Activated T-cell treated with anti-CD3 and anti-CD28 coated beads, Interleukin-2, amount 50 U/mL, for 48 hours (primary cell): Measurements from ENCODE around the gene FHIT.
"Not testable (repeated sequence)": the region's sequence is repeated elsewhere in the genome, so short reads cannot be mapped to it uniquely, and the experiment has no call there.

ENCODE experiments used
- DNase-seq, 2 experiments: peaks; one replicate each; pipeline ENCODE4 v3.0.0-alpha.2; 2020

FHIT gene

DNA sequence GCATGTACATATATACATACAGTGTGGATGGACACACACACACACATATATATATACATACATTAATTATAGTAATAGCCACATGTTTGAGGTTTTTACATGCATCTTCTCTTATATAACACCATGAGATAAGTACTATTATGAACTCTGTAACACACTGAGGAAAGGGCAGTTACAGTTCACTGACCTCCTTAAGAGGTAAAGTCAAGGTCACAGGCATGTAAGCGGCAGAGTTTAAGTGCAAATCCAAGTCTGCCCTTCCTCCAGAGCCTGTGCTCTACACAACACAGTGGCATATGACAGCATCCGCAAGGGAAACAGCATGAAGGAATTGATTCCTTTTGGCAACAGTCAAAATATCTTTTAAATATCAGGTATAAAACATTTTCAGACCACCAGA, 26.4 kb downstream of the FHIT start:
- no peak for DNase-seq

DNA sequence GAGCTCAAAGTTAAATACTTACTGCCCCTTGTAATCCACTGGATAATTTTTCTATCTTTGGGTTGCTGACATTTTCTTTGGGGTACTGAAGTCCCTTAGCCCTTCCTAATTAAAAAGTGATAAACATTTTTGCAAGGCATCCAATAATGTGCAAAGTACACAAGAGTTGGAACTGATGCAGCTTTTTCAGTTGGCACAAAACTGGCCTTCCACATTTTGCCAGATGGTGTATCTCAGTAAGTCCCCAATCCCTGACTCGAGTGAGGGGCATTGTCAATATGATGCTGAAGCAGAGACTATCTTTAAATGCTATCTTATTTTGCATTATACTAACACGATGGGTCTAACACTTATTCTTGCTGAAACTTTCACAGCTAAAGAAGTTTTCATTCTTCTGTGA, 27.8 kb downstream of the FHIT start:
- no peak for DNase-seq

DNA sequence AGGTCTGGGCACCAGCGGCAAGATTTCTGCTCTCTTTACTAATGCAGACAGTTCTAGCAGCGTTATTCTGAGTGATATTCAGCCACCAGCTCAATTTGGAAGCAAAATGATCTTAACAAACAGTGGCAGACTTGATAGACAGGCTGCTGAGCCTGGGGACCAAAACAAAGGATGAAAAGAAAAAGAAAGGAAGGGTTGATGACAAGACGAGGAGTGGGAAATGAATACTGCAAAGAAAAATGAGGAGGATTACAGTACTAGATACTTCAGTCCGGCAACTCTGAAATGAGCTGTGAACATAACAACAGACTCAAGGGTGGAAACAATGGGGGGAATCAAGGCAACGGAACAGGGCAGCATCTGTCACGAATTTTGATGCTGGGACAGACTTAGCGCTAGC, 28.8 kb downstream of the FHIT start:
- DNase-seq: no peak

DNA sequence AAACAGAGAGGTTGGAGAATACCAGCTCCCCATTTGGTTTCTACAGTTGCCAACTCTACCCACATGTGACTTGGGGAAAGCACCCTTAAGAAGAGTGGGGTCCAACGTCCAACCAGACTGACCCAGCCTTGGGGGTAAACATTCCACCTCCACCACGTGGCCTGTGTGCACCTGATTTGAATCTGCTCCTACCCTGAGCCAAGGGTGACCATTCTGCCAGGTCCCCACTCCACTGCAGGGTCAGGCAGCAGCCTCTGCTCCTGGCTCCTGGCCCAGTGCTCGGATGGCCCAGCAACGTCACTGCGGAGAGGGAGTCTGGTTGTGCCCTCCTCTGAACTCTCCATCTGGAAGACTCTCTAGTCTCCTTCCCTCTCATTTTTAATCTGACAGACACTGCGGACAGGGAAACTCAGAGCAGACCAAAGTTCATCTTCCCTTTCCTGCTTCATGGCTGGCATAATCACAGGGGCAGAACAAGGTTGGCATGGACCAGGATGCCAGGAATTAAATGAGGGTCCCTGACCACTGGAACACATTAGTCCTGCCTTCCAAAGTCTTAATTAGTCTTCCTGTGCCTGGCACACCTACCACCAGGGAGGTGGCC, 29.4 kb downstream of the FHIT start:
- DNase-seq: no peak

DNA sequence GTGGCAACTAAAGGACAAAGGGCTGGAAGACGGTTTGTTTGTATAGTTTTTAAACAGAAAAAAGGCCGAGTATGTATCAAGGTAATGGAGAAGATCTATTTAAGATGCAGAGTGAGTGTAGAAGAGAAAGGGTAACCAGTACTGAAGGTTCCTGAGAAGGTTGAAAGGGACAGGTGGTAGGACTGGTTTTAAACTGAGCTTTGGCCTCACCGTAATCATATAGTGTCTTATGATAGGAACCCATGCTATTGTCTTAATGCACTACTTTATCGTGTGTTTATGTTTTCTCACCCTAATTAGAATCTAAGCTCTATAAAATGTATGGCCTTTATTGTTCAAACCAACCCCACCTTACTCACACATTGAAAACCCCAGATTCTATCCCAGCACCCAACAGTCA, 32.7 kb downstream of the FHIT start:
- DNase-seq: no peak

DNA sequence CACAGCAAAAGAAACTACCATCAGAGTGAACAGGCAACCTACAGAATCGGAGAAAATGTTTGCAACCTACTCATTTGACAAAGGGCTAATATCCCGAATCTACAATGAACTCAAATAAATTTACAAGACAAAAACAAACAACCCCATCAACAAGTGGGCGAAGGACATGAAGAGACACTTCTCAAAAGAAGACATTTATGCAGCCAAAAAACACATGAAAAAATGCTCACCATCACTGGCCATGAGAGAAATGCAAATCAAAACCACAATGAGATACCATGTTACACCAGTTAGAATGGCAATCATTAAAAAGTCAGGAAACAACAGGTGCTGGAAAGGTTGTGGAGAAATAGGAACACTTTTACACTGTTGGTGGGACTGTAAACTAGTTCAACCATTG, 35.1 kb downstream of the FHIT start:
- not testable (repeated sequence) for DNase-seq

DNA sequence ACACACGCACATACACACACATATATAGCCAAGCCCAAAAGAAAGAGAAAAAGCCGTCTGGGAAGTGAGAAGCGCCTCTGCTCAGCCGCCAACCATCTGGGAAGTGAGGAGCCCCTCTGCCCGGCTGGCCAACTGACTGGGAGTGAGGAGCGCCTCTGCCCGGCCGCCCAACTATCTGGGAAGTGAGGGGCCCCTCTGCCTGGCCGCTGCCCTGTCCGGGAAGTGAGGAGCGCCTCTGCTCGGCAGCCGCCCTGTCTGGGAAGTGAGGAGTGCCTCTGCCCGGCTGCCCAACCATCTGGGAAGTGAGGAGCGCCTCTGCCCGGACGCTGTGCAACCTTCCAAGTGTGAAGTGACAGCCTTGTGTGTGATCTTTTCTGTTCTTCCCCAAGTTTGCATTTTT, 49.2 kb downstream of the FHIT start:
- no peak for DNase-seq

DNA sequence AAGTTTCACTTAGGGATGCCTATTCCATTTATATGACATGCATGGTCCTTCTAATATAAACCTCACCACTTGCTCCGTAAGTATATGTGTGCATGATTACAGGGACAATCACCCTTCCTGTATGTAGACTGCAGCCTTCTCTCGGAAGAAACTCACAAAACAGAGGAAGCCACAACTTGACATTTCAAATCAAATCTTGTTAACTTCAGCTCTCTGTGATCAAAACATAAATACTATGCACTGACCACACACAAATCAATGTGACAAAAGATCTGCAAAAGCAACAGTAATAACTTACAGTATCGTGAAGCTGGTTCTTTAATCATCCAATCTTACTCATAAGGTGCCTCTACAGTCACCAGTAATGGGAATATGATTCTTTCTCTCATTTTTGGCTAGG, 50.2 kb downstream of the FHIT start:
- DNase-seq: no peak

DNA sequence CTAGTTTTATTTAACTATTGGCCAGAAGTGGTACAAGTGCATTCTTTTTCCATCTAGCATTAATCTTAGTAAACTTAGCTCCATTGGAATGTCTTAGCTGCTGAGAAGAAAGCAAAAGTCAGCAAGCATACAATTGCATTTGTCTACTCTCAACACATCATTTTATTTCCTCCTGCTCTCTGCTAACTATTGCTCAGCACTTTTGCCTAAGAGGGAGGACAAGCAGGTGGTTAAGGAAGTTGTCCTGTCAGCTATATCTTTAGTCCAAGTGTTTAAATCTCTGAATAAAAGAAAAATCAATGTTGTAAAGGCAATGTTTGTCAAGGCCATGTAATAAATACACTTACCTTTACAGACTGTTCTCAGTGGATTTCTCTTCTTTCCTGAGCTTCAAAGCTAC, 51.0 kb downstream of the FHIT start:
- no peak for DNase-seq

DNA sequence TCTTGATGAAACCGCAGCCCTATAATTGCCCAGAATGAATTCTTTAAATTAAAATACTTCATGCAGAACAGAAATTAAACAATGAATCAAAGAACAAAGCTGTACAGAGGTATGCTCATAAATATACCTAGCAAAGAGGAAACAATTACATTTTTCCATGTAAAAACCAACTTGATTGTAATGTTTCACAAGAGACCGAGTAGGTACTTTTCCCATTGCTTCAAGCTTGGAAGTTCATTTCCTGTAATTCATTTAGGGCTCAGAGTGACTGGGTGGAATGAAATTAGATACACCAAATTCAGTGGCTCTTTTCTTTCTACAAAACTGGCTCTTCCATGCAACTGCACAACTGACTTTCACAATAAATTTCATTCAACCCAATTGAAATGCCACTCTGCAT, 51.4 kb downstream of the FHIT start:
- DNase-seq: no peak

DNA sequence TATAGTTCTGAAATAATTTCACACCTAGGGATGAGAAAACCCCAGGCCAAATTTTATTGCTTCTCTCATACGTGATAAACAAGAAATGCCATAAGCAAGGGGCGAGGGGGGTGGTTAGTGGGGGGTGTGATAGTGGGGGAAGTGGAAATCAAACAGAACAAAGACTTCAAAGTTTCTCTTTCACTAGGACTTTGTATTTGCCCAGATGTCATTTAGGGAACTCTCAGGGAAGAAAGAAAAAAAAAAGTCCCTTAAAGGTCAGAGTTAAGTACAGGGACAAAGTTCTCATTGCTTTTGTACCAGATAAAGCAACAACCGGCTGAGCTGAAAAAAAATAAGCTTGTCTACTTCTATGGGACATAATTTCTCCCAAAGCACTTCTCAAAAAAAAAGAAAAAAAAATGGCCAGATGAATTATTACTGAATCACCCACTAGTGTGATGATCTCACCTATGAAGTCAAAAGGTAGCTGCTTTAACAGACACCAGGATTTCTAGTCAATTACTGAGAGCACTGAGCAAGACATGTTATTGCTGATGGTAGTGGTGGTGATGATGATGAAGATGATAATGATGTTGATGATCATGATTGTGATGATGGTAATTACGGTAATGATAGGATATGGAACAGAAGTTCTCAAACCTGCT, 56.2 kb downstream of the FHIT start:
- no peak for DNase-seq

DNA sequence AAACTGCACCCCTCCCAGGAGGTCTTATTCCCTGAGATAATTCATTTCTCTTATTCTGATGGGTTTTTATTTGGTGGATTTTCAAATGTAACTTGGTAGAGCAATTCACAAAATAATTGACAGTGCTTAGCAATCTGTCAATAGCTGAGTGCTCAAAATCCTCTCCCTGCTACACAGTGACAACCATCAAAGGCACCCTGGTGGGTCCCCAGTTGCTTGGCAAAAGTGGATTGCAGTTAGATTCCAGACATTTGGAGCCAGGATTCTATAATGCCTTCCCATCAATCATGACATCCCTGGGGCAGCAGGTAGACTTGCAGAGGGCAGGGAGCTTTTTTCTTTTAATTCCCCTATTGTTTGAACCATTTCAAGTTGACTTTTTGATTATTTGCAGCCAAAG, 59.0 kb downstream of the FHIT start:
- DNase-seq: no peak

DNA sequence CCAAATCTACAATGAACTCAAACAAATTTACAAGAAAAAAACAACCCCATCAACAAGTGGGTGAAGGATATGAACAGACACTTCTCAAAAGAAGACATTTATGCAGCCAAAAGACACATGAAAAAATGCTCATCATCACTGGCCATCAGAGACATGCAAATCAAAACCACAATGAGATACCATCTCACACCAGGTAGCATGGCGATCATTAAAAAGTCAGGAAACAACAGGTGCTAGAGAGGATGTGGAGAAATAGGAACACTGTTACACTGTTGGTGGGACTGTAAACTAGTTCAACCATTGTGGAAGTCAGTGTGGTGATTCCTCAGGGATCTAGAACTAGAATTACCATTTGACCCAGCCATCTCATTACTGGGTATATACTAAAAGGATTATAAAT, 61.0 kb downstream of the FHIT start:
- DNase-seq: not testable (repeated sequence)

DNA sequence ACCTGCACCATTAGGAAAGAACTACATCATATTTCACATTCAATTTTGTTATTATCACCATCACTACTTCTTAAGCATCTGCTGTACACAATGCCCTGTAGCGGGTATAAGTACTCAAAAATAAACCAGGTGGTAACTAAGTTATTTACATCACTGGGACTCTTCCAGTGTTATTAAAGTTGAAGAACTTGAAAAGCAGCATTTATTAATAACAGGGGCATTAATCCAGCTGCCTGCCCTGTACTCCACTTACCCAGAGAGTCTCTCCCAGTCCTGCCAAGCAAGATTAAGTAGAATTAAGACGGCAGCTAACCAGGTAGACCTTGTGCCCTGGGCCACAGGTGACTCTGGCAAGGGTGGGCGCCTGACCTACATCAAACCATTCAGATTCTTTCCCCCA, 65.2 kb downstream of the FHIT start:
- DNase-seq: no peak

DNA sequence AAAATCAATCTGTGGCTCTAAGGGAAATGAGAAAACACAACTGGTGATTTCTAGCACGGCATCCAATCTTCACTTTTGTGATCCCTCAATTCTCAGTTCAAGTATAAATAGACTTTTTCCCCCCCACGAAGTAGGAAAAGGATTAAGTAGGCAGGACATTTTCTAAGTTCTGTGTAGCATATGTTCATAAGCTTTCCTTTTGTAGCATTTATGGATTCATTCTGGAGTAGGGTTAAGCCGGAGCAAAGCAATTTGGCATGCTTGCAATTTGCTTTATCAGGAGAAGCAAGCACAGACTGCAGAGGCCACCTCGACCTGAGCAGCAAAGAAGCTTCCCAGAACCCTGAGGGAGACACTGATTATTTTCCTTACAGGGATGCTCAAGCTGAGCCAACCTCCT, 66.3 kb downstream of the FHIT start:
- no peak for DNase-seq

DNA sequence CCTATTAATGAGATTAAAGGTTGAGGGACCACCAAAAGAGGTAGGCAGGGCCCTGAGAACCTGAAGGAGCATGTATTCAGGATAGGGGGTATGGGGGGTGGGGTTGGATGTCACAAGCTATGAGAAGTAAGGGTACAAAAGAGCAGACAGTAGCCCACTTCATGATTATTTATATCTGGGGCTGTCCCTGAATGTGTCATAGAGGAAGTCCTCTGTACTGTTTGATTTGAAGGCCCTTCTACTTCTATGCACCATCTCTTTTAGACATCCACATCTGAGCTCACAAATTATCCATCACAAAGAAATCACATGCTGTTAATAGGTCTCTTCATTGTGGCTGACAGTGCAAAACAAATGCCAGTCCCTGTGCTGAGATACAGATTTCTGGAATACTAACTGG, 68.6 kb downstream of the FHIT start:
- no peak for DNase-seq

DNA sequence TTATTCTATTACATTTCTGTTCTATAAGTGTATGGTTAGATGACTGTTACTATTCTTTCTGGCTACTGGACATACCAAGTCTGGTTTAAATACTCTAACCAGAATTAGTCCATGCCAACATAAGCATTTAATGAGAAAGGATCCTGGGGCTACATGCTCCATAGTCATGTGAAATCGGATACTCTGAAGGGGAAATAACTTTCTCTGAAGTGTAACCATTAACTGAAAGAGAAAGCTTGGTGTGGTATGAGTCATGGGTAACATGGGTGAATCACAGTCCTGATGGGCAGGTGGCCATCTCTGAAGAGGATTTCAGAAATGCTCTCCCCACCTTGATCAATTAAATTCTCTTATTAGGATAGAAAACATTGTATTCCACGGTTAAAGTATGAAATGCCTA, 69.4 kb downstream of the FHIT start:
- no peak for DNase-seq

DNA sequence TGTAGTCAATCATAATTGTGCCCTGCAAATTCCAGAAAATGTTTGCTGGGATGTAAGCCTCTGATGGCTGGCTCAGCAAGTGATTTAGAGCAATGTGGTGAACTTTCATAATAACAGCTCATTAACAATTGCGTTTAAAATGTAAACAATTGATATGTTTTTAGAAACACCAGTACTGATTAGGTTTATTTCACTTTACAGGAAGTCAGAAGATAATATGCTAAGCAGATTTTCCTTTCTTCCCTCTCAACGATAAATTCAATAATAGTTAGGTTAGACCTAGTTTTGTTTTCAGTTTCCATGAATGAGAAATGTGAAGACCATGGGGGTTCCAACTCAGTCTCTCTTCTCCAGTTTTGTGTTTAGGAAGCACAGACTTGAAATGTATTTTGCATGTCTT, 71.0 kb downstream of the FHIT start:
- DNase-seq: no peak

DNA sequence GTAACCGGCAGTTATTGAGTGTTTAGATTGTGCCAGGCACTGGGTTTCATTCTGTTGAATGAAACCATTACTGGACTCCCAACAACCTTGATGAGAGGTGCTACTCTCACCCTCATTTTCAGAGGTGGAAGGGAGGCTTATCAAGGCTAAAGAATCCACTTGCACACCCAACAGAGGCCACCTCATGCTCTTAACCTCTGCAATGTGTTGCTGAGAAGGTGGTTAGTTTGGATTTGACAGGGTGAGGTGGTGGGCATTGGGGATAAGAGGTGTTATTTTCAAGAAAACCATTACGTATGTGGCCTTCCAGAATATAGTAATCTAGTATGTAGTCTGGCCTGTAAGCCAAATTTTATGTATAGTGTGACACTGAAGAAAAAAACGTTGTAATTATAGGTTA, 73.1 kb downstream of the FHIT start:
- no peak for DNase-seq

DNA sequence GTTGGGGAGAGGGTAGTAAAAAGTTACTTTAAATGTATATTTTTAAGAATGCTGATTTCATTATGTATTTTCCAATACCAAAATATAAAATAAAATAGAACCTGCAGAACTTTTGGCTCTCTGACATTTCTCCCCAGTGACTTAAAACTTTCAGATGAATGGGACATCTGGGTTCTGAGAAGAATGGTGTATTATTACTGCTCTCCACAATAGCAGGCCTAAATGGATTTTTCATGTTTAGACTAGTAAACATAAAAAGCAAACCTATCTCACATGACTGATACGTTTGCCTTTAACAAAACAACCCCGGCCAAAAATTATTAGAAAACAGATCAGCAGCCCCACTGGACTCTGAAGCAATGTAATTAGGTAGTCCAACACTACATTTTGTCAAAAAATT, 73.8 kb downstream of the FHIT start:
- no peak for DNase-seq

DNA sequence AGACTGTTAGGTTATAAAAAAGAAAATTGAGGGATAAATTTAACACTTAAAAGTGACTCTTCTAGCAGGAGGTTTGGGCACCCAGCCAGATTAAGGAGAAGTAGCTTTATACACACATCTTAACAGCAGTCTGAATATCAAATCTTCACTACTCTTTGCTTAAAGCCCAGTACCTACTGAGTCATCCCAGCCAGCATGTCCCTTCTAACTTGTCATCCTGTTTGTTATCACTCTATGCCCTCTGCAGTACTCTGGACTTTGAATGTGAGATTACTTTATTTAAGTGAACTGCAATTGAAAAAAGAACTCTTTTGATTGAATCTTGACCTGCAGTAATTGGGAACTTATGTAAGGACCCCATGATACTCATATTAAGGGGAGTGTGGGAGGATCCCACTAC, 77.6 kb downstream of the FHIT start:
- no peak for DNase-seq

DNA sequence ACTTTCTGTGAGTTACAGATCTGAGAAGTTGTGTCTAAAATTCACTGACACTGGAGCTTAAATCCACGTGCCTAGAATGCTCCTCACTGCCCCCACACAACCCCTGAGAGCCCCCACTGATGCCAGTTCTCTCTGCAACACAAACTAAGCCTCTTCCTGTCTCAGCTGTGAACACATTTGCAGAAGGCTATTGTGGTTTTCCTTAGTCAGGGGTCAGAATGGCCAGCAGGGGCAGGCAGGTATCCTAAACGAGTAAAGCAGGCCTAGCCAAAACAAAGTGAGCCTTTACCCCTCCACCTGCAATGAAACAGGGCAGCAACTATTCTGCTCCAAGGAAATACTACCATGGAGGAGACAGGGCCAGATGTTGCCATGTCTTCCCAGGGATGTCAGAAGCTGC, 78.6 kb downstream of the FHIT start:
- no peak for DNase-seq

DNA sequence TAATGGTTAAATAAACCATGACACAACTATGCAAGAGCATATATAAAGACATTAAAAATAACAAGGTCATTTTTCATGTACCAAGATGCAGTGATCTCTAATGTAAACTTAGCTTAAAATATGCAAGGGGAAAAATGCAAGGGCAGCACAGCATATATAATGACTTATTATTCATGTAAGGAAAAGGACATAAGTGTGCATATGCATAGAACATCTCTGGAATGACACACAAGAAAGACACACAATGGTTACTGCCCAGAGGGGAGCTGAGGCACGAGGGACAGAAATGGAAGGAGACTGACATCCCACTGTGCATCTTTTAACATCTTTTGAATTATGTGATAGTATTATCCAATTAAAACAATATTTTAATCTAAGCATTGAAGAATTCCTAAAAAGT, 79.0 kb downstream of the FHIT start:
- DNase-seq: no peak

DNA sequence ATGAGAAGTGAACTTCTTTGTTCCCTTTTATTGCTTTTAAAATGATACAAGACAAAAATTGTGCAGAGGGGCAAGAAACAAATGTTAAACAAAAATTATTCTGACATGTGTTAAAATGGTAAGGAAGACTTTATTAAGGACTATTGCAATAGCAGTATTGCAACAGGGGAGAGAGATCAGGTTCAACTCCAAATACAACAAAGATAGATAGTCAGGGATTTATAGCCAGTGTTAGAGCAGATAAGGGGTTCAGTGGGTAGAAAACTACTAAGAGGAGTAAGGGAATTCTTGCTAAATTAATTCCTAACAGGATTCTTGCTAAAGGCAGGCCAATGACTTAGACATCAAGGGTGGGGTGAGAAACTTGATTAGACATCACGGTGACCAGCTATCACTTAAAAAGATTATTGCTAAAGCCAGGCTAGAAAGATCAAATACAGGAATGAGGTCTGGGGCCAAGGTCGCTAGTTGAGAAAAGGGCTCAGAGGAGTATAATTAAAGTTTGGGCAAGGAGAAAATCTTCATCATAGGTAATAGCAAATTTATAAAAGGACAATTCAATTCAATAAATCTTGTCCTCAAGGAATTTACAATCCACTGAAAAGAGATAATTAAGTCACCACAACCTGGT, 81.5 kb downstream of the FHIT start:
- no peak for DNase-seq

DNA sequence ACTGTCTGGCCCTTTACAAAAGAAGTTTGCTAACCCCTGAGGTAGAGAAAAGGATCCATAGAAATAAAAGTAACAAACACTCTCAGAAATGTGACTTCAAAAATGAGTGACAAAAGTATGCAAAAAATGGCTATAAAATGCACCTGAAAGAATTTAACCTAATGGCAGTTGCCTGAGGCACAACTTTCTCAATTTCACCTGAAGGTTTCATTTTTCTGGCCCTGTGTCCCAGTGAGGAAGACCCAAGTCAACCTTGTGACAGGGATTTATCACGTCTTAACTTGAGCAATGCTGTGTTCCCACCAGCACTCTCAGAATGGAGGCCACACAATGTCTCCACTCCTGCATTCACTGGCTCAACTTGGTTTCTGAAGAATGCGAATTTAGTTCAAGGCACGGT, 83.0 kb downstream of the FHIT start:
- DNase-seq: no peak
